SU-DHL-6 (cell line): ENCODE data around the gene ERAP2.

Source experiments
- H2AFZ ChIP-seq: fragments of 200-600 bp; sonication (generic); 2 replicates; pipeline ENCODE4 v1.6.1; 2014; ENCODE audit warnings: low read depth, mild to moderate bottlenecking, moderate library complexity, mixed read lengths, antibody characterized with exemption, low read length; ENCODE audit not compliant: severe bottlenecking
- H3F3A ChIP-seq: fragments of 200-600 bp; shearing (Covaris generic); 2 replicates; pipeline ENCODE4 v1.6.0; 2016; ENCODE audit warnings: antibody characterized with exemption, mild to moderate bottlenecking; ENCODE audit not compliant: insufficient read depth
- H3K27ac ChIP-seq: fragments of 200-600 bp; sonication (generic); 2 replicates; pipeline ENCODE4 v1.5.1; 2016; ENCODE audit warnings: low read depth, mild to moderate bottlenecking, low read length, moderate library complexity, mixed read lengths
- H3K27me3 ChIP-seq: fragments of 200-600 bp; sonication (generic), shearing (Covaris generic); 2 replicates; pipeline ENCODE4 v1.6.0; 2014; ENCODE audit warnings: mild to moderate bottlenecking, low read length
- H3K36me3 ChIP-seq: fragments of 200-600 bp; sonication (generic); 2 replicates; pipeline ENCODE4 v1.6.1; 2014; ENCODE audit warnings: mild to moderate bottlenecking, low read length, mixed read lengths
- H3K4me2 ChIP-seq: fragments of 300-600, 200-600 bp; shearing (Covaris generic), sonication (generic); 2 replicates; pipeline ENCODE4 v1.6.0; 2014; ENCODE audit warnings: low read length, low read depth, mild to moderate bottlenecking; ENCODE audit not compliant: poor library complexity, severe bottlenecking
- H3K4me3 ChIP-seq: fragments of 200-600 bp; sonication (generic); 2 replicates; pipeline ENCODE4 v1.5.1; 2014; ENCODE audit warnings: antibody characterized with exemption, low read length, mild to moderate bottlenecking, mixed read lengths; ENCODE audit not compliant: insufficient read depth, poor library complexity, severe bottlenecking
- H3K79me2 ChIP-seq: fragments of 200-600 bp; sonication (generic); 2 replicates; pipeline ENCODE4 v1.6.1; 2014; ENCODE audit warnings: mild to moderate bottlenecking, low read length, moderate library complexity; ENCODE audit not compliant: insufficient read depth
- H3K9ac ChIP-seq: fragments of 200-600 bp; sonication (generic); 2 replicates; pipeline ENCODE4 v1.7.0; 2014; ENCODE audit warnings: mild to moderate bottlenecking, low read length
- H3K9me2 ChIP-seq: fragments of 200-600 bp; sonication (generic); replicated peaks from 2 replicates; pipeline ENCODE4 v1.6.1; 2014; ENCODE audit warnings: low read length; ENCODE audit not compliant: insufficient read depth
- H3K9me3 ChIP-seq: fragments of 200-600 bp; sonication (generic); 2 replicates; pipeline ENCODE4 v1.6.1; 2014; ENCODE audit warnings: low read length, mixed read lengths; ENCODE audit not compliant: insufficient read depth
- H4K20me1 ChIP-seq: fragments of 200-600 bp; sonication (generic); 2 replicates; pipeline ENCODE4 v1.6.1; 2014; ENCODE audit warnings: low read depth, mild to moderate bottlenecking, antibody characterized with exemption, low read length, moderate library complexity, mixed read lengths
- CTCF ChIP-seq: fragments of 200-600 bp; sonication (generic); IDR thresholded peaks from one replicate; pipeline ENCODE4 v1.5.1; 2017; ENCODE audit warnings: antibody characterized with exemption, mild to moderate bottlenecking, low read length, moderate library complexity; ENCODE audit not compliant: insufficient read depth, poor library complexity, severe bottlenecking
- EZH2phosphoT487 ChIP-seq: fragments of 200-600 bp; sonication (generic), shearing (Covaris generic); conservative IDR thresholded peaks from 2 replicates; pipeline ENCODE4 v1.6.1; 2018; ENCODE audit warnings: mild to moderate bottlenecking, antibody characterized with exemption, low read length, moderate library complexity, mixed read lengths

ERAP2 gene

GRCh38 chr5:96857924-96858323 lies 18.4 kb upstream of the ERAP2 start:
- Histone ChIP-seq H4K20me1 (no peaks in the 10 kb centered on the region), H3K9me2 (no peaks in the 10 kb centered on the region), H3K27ac (no peak overlapping the region), H3K4me2 (no peak overlapping the region), H3K27me3 (no peaks in the 10 kb centered on the region), H3K4me3 (no peak overlapping the region), H2AFZ (no peak overlapping the region), H3K9me3 (no peaks in the 10 kb centered on the region), H3K79me2 (no peaks in the 10 kb centered on the region), H3F3A (no peaks in the 10 kb centered on the region), H3K36me3 (no peaks in the 10 kb centered on the region), H3K9ac (no peak overlapping the region)
- no peak for TF ChIP-seq EZH2phosphoT487
- no peak for TF ChIP-seq CTCF

- TF ChIP-seq EZH2phosphoT487, result no peak
- no peak for TF ChIP-seq CTCF
- Histone ChIP-seq H3K27ac (no peak overlapping the region), H4K20me1 (no peaks in the 10 kb centered on the region), H3K27me3 (no peaks in the 10 kb centered on the region), H3K4me2 (no peak overlapping the region), H3K79me2 (no peaks in the 10 kb centered on the region), H3K9me3 (no peaks in the 10 kb centered on the region), H3K9me2 (no peaks in the 10 kb centered on the region), H3F3A (no peaks in the 10 kb centered on the region), H3K9ac (no peak overlapping the region), H3K36me3 (no peaks in the 10 kb centered on the region), H3K4me3 (no peak overlapping the region), H2AFZ (no peak overlapping the region)
These were observed 16.9 kb upstream of the ERAP2 start for GRCh38 chr5:96859375-96859774.

GRCh38 chr5:96861076-96861475 lies 15.2 kb upstream of the ERAP2 start:
- no peaks in the 10 kb centered on the region for H4K20me1 ChIP-seq
- H3K79me2 ChIP-seq, result no peaks in the 10 kb centered on the region
- no peaks in the 10 kb centered on the region for H3K27me3 ChIP-seq
- H3K9me3 ChIP-seq, result no peaks in the 10 kb centered on the region
- TF ChIP-seq EZH2phosphoT487, result no peak
- no peak for TF ChIP-seq CTCF
- no peak overlapping the region for H3K4me3 ChIP-seq
- no peak overlapping the region for H2AFZ ChIP-seq
- H3K27ac ChIP-seq, result no peak overlapping the region
- no peak overlapping the region for H3K4me2 ChIP-seq
- no peaks in the 10 kb centered on the region for H3F3A ChIP-seq
- H3K9ac ChIP-seq, result no peak overlapping the region
- no peaks in the 10 kb centered on the region for H3K9me2 ChIP-seq
- no peaks in the 10 kb centered on the region for H3K36me3 ChIP-seq

GRCh38 chr5:96863114-96863513 lies 13.2 kb upstream of the ERAP2 start:
- Histone ChIP-seq H2AFZ (no peak overlapping the region), H3K9me3 (no peaks in the 10 kb centered on the region), H3K27ac (no peak overlapping the region), H3F3A (no peaks in the 10 kb centered on the region), H4K20me1 (no peaks in the 10 kb centered on the region), H3K4me3 (no peak overlapping the region), H3K9me2 (no peaks in the 10 kb centered on the region), H3K79me2 (no peaks in the 10 kb centered on the region), H3K9ac (no peak overlapping the region), H3K4me2 (no peak overlapping the region), H3K36me3 (no peaks in the 10 kb centered on the region), H3K27me3 (no peaks in the 10 kb centered on the region)
- no peak for TF ChIP-seq EZH2phosphoT487
- TF ChIP-seq CTCF, result no peak
